Endothelial cell (in vitro differentiated cells): ENCODE measurements around the gene CDPF1. TPM values are rescaled to one million over a fixed set of nuclear protein-coding genes. Genes with fewer than 3 reads are reported as not detected.

Experiments used
- DNase-seq: peaks from one replicate; pipeline ENCODE4 v3.0.0; 2021; ENCODE audit warnings: low spot score
- H3K27ac Mint-ChIP-seq: one replicate; pipeline ENCODE4 v1.8.0; 2021; ENCODE audit warnings: mixed read lengths, inconsistent platforms; ENCODE audit not compliant: unreplicated experiment
- H3K27me3 Mint-ChIP-seq: one replicate; pipeline ENCODE4 v1.8.0; 2021; ENCODE audit warnings: mild to moderate bottlenecking, moderate library complexity, mixed read lengths, inconsistent platforms; ENCODE audit not compliant: unreplicated experiment
- H3K36me3 Mint-ChIP-seq: one replicate; pipeline ENCODE4 v1.8.0; 2021; ENCODE audit warnings: mild to moderate bottlenecking, low read depth, mixed read lengths, inconsistent platforms; ENCODE audit not compliant: unreplicated experiment
- H3K4me1 Mint-ChIP-seq: one replicate; pipeline ENCODE4 v1.8.0; 2021; ENCODE audit warnings: mild to moderate bottlenecking, mixed read lengths, inconsistent platforms; ENCODE audit not compliant: unreplicated experiment
- H3K4me3 Mint-ChIP-seq: one replicate; pipeline ENCODE4 v1.8.0; 2021; ENCODE audit warnings: mild to moderate bottlenecking, mixed read lengths, inconsistent platforms; ENCODE audit not compliant: unreplicated experiment
- H3K9me3 Mint-ChIP-seq: one replicate; pipeline ENCODE4 v1.8.0; 2021; ENCODE audit warnings: mixed read lengths, inconsistent platforms; ENCODE audit not compliant: unreplicated experiment
- total RNA-seq: library from RNA; stranded (reverse); fragmentation: NEBNext Ultra II Directional; extraction: Animal tissue kit (Norgen Biotek cat#: 25700); gene quantifications from one replicate; pipeline ENCODE4 v1.2.1, GENCODE V29; 2021; ENCODE audit not compliant: unreplicated experiment
- TF ChIP-seq, protein P1 (sequence below): fragments of 200-600 bp; sonication (generic); IDR thresholded peaks from one replicate; pipeline ENCODE4 v1.5.0; 2021; ENCODE audit warnings: antibody characterized with exemption; ENCODE audit not compliant: unreplicated experiment

CDPF1 gene
- total RNA-seq, 1 donor from 2014 or later, result 8.5 TPM

GRCh38 chr22:46280999-46281623, 31.0 kb upstream of the CDPF1 start:
- H3K36me3 Mint-ChIP-seq, result peaks cover 41% of the 10 kb centered on the region
- no peaks in the 10 kb centered on the region for H3K4me1 Mint-ChIP-seq
- no peak for DNase-seq
- peaks cover 3% of the 10 kb centered on the region for H3K27me3 Mint-ChIP-seq
- peak overlapping the region; percentile 67 for H3K4me3 Mint-ChIP-seq
- TF ChIP-seq, protein P1, sequence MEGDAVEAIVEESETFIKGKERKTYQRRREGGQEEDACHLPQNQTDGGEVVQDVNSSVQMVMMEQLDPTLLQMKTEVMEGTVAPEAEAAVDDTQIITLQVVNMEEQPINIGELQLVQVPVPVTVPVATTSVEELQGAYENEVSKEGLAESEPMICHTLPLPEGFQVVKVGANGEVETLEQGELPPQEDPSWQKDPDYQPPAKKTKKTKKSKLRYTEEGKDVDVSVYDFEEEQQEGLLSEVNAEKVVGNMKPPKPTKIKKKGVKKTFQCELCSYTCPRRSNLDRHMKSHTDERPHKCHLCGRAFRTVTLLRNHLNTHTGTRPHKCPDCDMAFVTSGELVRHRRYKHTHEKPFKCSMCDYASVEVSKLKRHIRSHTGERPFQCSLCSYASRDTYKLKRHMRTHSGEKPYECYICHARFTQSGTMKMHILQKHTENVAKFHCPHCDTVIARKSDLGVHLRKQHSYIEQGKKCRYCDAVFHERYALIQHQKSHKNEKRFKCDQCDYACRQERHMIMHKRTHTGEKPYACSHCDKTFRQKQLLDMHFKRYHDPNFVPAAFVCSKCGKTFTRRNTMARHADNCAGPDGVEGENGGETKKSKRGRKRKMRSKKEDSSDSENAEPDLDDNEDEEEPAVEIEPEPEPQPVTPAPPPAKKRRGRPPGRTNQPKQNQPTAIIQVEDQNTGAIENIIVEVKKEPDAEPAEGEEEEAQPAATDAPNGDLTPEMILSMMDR, result no peak
- no peaks in the 10 kb centered on the region for H3K9me3 Mint-ChIP-seq
- H3K27ac Mint-ChIP-seq, result no peak overlapping the region

DNA sequence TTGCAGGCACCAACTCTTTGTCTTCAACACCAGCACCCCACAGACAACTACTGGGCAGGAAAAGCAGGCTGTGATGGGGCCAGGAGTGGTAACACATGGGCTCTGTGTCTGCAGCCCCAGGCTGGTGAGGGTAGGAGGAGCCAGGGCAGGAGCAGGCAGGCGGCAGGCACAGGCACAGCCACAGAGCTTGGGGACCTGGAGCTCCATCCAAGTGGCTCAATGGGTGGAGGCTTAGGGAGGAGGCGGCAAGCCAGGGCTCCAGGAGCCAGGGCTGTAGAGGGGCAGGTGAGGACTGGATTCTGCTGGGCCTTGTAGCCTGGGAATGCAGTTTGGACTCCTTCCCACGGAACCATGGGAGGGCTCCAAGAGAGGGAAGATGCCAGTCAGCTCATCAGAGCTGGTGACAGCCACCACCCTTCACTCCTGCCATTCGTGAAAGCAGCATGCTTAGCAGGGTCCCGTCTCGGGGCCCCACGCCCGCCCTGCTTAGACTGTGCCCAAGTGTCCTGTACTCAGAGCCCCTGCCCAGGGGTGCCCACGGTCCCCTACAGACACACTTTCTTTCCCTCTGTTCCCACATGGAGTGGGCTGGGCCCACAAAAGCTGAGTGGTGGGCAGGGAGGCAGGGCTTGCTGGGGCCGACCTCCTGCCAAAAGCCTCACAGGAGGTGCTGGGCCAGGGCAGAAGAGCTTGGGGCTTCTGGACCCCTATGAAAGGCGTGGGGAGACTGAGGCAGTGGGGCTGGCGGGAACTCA, 30.1 kb upstream of the CDPF1 start:
- H3K9me3 Mint-ChIP-seq, result no peaks in the 10 kb centered on the region
- H3K4me1 Mint-ChIP-seq, result no peaks in the 10 kb centered on the region
- no peaks in the 10 kb centered on the region for H3K27me3 Mint-ChIP-seq
- DNase-seq, result no peak
- H3K27ac Mint-ChIP-seq, result no peak overlapping the region
- TF ChIP-seq, protein P1, result no peak
- no peak overlapping the region for H3K4me3 Mint-ChIP-seq
- peaks cover 42% of the 10 kb centered on the region for H3K36me3 Mint-ChIP-seq

GRCh38 chr22:46278656-46279645, 28.9 kb upstream of the CDPF1 start:
- Mint-ChIP-seq H3K9me3 (no peaks in the 10 kb centered on the region), H3K27me3 (no peaks in the 10 kb centered on the region), H3K4me1 (no peaks in the 10 kb centered on the region), H3K4me3 (no peak overlapping the region), H3K36me3 (peaks cover 42% of the 10 kb centered on the region), H3K27ac (no peak overlapping the region)
- no peak for DNase-seq
- TF ChIP-seq, protein P1, result no peak

DNA sequence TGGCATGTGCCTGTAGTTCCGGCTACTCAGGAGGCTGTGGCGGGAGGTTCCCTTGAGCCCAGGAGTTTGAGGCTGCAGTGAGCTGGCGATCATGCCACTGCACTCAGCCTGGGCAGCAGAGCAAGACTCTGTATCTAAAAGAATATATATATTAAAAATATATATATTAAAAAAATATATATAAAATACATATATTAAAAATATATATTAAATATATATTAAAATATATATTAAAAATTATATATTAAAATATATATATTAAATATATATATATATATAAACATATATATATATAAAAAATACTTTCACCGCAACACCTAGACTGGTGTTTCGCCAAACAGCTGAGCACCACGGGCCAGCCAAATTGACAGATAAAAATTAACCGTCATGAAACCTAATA, 26.5 kb upstream of the CDPF1 start:
- no peaks in the 10 kb centered on the region for H3K27me3 Mint-ChIP-seq
- DNase-seq, result no peak
- TF ChIP-seq, protein P1, result no peak
- no peaks in the 10 kb centered on the region for H3K4me1 Mint-ChIP-seq
- no peak overlapping the region for H3K4me3 Mint-ChIP-seq
- no peak overlapping the region for H3K27ac Mint-ChIP-seq
- no peaks in the 10 kb centered on the region for H3K9me3 Mint-ChIP-seq
- peaks cover 34% of the 10 kb centered on the region for H3K36me3 Mint-ChIP-seq
